Activated CD8-positive, alpha-beta memory T cell treated with anti-CD3 and anti-CD28 coated beads, Interleukin-2, amount 50 U/mL, for 1 hour (primary cell): ENCODE results near the gene CSF1.
"Not testable (repeated sequence)": the region's sequence is repeated elsewhere in the genome, so short reads cannot be mapped to it uniquely, and the experiment has no call there.

Experiments used
- DNase-seq: peaks from one replicate; pipeline ENCODE4 v3.0.0-alpha.2; 2020; ENCODE audit errors: extremely low read depth

CSF1 gene

DNA sequence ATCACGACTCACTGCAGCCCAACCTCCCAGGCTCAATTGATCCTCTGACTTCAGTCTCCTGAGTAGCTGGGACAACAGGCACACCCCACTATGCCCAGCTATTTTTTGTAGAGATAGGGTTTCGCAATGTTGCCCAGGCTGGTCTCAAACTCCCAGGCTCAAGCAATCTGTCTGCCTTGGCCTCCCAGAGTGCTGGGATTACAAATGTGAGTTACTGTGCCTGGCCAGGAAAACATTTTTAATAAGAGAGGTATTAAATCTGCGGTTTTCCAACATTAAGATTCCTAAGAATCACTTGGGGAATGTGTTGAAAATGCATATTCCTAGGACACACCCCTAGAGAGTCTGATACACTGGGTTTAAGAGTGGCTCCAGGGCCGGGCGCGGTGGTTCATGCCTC is 8.7 kb downstream of the CSF1 start:
- no peak for DNase-seq

DNA sequence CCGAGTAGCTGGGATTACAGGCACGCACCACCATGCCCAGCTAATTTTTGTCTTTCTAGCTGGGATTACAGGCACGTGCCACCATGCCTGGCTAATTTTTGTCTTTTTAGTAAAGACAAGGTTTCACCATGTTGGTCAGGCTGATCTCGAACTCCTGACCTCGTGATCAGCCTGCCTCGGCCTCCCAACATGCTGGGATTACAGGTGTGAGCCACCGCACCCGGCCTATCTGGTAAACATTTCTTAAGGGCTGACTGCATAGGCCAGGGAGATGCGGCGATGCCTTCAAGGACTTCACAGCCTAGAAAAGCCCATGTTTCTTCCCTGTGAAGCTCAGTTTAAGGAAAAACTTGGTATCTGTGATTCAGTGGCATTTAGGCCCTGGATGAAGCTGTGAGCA is 9.7 kb downstream of the CSF1 start:
- not testable (repeated sequence) for DNase-seq

DNA sequence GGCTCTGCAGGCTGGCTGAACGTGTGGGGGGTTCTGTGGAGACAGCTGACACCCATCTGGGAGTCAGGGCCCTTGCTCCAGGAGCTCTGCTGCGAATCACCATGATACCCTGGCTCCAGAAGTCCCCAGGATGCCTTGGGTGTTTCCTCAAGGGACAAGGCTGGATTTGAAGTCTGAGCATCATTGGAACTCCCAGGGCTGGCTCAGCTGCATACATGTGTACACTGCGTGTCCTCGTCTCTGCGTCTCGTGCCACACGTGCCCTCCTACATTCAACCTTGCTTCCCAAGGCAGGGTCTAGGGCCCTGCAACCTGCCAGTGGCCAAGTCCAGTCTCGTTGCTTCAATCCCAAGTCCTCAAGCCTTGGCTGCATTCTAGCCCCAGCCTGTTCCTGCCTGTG is 11.7 kb downstream of the CSF1 start:
- DNase-seq = no peak

DNA sequence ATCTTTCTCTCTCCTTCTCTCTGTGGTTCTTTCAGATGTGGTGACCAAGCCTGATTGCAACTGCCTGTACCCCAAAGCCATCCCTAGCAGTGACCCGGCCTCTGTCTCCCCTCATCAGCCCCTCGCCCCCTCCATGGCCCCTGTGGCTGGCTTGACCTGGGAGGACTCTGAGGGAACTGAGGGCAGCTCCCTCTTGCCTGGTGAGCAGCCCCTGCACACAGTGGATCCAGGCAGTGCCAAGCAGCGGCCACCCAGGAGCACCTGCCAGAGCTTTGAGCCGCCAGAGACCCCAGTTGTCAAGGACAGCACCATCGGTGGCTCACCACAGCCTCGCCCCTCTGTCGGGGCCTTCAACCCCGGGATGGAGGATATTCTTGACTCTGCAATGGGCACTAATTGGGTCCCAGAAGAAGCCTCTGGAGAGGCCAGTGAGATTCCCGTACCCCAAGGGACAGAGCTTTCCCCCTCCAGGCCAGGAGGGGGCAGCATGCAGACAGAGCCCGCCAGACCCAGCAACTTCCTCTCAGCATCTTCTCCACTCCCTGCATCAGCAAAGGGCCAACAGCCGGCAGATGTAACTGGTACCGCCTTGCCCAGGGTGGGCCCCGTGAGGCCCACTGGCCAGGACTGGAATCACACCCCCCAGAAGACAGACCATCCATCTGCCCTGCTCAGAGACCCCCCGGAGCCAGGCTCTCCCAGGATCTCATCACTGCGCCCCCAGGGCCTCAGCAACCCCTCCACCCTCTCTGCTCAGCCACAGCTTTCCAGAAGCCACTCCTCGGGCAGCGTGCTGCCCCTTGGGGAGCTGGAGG is 12.7 kb downstream of the CSF1 start:
- no peak for DNase-seq

DNA sequence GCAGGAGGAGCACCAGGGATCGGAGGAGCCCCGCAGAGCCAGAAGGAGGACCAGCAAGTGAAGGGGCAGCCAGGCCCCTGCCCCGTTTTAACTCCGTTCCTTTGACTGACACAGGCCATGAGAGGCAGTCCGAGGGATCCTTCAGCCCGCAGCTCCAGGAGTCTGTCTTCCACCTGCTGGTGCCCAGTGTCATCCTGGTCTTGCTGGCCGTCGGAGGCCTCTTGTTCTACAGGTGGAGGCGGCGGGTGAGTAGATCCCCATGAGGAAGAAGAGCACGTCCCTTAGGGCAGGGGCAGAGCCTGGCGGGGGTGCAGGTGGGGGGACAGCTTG is 13.3 kb downstream of the CSF1 start:
- no peak for DNase-seq

DNA sequence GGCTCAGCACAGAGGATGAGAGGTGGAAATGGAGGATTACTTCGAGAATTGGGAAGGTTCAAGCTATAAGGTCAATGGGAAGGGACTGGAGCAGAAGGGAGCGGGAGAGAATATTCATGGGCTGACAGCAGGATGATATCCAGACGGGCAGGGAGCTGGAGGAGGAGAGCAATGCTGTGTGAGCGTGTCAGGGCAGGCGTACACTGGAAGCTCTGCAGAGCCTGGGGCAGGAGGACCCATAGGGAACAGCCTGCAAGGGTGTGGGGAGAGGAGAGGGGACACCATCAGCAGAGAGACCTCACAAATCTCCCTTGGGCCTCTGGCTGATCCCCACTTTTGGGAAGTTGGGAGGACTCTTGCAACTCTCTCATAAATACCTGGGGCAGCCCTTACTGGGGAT is 13.7 kb downstream of the CSF1 start:
- no peak for DNase-seq

DNA sequence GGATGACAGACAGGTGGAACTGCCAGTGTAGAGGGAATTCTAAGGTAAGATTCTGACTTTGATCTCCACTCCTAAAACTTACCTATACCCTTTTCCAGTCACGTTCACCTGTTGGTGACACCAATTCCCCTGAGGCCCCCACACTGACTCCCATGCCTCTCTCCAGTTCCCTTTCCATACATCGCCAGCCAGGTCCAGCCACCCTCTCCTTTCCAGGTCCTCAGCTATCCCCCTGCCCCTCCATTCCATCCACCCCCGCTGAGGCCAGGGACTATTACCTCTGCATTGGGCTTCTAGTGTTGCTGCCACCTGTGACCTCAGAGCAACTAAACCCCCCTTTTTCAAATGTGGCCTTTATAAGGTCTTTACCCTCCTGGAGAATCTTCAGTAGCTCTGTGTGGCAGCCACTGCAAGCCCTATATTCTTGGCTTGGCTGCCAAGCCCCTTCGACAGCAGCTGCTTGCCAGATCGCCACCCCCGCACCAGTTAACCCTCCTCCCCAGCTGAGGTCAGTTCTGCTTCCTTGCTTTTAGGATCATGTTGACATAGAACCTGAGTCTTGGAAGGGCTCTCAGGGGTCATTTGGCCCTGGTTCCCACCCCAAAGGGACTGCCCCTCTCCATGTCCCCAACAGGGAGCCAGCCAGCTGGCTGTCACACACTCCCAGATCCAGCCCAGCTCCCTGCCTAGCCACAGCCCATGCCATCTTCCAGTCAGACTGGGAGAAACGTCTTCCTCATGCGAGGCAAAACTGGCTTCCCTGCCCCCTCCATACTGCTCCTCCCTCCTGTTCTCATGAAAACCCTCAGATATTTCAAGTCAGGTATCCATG is 14.7 kb downstream of the CSF1 start:
- no peak for DNase-seq

DNA sequence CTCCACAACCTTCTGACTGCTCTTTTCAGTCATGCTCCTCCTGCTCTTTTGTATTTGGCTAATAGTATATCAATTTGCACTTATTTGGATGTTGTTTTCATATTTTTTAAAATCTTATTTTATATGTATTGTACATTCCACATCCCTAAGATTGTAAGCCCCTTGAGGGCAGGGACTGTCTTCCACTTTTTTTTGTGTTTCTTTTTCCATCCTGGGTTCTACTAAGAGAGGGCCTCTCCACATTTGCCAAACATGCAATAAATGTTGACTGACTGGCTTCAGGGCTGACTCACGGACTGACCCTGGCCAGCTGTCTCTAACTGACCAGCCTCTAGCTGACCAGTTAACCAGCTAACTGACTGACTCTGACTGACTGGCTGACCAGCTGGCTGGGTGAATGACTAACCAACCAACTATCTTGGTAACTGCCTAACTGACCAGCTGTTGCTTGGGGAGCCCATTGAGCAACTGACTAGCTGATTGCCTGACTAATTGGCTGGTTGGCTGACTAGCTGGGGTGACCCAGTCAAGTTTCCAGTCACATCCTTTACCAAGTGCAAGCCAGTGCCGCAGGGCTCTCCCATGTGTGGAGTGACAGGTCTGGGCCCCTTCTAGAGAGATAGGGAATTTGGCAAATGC is 16.1 kb downstream of the CSF1 start:
- no peak for DNase-seq

DNA sequence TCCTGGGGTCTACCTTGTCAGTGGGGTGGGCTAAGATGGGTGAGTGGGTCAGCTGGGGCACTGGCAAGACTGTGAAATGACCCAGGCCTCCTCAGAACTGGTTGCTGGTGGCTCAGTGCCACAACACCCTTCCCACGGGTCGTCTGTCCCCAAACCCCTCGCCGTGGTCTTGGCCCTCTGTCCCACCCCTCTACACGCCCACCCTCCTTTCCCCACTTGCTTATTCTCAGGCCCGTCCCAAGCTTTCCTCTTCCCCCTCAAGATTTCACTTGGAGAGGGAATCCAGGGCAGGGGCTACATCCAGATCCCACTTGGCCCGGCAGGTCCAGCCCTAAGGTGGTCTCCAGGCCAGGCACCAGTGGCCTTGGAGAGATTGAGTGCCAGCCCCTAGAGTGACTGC is 16.7 kb downstream of the CSF1 start:
- DNase-seq = no peak

DNA sequence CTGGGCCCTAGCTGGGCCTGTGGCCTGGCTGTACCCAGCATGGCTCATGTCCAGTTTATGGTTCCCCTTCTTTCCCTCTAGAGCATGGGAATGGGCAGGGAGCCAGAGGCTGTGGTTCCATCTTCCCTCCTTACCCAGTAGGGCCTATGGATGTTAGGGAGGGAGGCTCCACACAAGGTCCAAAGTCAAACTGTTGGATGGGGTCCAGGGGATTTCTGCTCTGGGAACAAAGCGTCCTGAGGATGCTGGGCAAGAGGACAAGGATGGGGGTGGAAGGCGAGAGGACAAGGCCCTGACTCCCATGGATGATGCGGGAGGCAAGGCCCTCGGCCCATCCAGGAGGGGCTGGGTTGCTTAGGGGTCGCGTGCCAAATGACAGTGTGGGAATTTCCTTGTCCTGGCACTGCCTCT is 17.3 kb downstream of the CSF1 start:
- DNase-seq = no peak

DNA sequence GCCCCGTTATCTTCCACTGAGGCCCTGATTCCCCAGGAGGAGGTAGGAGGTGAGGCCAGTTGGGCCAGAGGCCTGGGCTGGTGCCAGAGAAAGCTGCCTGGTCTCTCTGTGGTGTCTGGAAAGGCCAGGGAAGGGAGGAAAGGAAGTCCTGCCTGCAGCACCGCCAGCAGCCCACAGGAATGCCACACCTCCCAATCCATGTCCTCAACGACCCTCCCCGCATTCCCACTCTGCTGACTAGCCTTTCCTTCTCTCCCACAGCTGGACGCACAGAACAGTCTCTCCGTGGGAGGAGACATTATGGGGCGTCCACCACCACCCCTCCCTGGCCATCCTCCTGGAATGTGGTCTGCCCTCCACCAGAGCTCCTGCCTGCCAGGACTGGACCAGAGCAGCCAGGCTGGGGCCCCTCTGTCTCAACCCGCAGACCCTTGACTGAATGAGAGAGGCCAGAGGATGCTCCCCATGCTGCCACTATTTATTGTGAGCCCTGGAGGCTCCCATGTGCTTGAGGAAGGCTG is 18.0 kb downstream of the CSF1 start:
- DNase-seq = no peak

DNA sequence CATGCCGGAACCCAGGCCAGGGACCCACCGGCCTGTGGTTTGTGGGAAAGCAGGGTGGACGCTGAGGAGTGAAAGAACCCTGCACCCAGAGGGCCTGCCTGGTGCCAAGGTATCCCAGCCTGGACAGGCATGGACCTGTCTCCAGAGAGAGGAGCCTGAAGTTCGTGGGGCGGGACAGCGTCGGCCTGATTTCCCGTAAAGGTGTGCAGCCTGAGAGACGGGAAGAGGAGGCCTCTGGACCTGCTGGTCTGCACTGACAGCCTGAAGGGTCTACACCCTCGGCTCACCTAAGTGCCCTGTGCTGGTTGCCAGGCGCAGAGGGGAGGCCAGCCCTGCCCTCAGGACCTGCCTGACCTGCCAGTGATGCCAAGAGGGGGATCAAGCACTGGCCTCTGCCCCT is 18.5 kb downstream of the CSF1 start:
- no peak for DNase-seq

DNA sequence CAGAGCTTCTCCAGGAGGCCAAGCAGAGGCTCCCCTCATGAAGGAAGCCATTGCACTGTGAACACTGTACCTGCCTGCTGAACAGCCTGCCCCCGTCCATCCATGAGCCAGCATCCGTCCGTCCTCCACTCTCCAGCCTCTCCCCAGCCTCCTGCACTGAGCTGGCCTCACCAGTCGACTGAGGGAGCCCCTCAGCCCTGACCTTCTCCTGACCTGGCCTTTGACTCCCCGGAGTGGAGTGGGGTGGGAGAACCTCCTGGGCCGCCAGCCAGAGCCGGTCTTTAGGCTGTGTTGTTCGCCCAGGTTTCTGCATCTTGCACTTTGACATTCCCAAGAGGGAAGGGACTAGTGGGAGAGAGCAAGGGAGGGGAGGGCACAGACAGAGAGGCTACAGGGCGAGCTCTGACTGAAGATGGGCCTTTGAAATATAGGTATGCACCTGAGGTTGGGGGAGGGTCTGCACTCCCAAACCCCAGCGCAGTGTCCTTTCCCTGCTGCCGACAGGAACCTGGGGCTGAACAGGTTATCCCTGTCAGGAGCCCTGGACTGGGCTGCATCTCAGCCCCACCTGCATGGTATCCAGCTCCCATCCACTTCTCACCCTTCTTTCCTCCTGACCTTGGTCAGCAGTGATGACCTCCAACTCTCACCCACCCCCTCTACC is 19.1 kb downstream of the CSF1 start:
- no peak for DNase-seq

DNA sequence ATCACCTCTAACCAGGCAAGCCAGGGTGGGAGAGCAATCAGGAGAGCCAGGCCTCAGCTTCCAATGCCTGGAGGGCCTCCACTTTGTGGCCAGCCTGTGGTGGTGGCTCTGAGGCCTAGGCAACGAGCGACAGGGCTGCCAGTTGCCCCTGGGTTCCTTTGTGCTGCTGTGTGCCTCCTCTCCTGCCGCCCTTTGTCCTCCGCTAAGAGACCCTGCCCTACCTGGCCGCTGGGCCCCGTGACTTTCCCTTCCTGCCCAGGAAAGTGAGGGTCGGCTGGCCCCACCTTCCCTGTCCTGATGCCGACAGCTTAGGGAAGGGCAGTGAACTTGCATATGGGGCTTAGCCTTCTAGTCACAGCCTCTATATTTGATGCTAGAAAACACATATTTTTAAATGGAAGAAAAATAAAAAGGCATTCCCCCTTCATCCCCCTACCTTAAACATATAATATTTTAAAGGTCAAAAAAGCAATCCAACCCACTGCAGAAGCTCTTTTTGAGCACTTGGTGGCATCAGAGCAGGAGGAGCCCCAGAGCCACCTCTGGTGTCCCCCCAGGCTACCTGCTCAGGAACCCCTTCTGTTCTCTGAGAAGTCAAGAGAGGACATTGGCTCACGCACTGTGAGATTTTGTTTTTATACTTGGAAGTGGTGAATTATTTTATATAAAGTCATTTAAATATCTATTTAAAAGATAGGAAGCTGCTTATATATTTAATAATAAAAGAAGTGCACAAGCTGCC is 19.8 kb downstream of the CSF1 start:
- no peak for DNase-seq

DNA sequence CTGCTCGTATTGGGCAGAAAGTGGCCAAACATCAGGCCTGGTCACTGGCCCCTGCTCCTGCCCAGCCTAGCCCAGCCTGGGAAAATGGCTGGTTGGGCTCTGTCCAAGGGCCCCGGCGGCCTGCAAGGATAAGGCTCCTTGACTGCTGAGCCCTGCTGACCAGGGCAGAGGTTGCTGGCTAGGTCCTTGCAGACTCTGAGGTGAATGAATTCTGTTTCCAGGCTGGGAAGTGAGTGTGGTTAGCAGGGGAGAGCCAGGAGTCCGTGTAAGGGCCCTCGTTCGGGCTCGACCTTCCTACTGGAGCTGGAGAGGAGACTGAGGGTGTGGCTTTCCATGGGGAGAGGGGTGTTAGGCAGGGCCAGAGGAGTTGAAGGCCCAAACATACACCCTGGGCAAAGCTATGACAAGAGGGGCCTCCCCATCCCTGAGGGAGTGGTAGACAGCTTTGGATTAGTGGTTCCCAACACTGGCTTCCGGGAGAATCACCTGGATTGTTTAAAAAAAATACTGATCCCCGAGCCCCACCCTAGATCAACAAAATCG is 20.6 kb downstream of the CSF1 start:
- DNase-seq = no peak

DNA sequence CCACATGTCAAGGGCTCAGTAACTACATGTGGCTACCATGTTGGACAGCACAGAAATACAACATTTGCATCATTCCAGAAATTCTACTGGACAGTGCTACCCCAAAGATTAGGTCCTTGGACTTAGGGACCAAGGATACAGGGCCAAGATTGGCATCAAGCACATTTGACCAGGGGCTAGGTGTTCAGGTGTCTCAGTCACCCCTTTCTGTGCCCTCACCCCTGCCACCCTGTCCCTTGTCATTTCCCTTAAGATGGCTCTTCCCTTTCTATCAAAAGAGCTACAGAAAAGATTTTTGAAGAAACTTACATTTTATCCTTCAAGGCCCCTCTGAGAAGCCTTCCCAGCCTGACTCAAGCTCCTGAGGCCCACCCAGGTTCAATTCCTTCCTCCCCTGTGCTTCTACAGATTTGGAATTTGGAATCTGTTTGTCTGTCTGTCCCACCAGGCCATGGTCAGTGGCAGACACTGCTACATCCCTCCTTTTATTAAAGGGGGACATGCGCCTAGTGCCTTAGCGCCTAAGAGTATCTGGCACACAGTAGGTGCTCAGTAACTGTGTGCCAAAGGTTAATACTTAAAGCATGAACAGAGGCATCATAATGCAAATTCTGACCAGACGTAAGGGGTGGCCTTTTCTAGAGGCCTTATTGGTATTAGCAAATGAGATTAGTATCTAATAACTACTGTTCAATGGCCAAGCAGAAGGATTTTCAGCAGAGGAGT is 21.4 kb downstream of the CSF1 start:
- no peak for DNase-seq

DNA sequence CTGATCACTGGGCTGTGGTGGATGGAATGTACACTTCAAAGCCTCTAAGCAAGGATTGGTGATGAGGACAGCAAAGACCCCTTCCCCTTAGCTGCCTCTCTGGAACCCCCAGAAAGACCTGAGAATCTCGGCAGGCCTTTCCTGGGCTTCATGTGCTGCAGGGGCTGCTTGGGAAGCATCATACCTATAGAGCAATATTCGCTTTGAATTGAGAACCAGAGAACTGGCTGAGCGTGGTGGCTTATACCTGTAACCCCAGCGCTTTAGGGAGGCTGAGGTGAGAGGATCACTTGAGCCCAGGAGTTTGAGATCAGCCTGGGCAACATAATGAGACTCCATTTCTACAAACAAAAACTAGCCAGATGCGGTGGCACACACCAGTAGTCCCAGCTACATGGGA is 22.0 kb downstream of the CSF1 start:
- DNase-seq = no peak

DNA sequence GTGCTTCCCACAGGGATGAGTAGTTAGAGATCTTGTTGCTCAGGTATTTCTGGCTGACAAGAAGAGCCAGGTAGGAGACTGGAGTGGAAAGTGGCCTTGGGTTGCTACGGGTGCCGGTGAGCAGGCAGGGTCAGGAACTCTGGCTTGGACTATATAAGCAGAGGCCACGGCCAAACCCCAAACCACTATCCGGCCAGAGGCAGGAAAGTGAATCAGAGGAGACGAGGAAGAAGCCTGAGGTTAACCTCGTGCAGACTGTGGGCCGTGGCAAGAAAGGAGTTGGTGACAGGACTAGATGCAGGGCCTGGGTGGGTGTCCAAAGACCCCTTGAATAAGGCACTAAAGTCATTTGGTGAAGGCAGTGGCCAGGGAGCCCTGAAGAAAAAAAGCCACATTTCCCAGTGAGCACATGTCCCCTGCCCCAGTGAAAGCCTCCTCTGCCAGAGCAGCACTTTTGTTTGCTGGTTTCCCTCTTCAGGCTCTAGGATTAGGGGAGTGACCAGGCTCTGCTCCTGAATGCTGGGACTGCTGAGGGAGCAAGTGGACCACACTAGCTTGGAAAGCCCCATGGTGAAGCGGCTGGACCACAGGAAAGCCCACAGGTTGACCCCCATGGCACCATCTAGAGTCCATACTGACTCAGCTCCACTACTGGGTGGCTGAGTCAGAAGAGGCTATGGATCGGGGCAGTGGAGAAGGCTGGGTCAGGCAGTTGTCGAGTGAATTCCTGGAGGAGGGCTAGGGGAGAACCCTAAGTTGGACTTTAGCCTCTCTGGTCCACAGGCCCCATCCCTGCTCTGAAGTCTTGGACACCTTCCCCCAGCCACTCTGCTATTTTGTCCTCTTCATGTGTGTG is 23.4 kb downstream of the CSF1 start:
- no peak for DNase-seq

DNA sequence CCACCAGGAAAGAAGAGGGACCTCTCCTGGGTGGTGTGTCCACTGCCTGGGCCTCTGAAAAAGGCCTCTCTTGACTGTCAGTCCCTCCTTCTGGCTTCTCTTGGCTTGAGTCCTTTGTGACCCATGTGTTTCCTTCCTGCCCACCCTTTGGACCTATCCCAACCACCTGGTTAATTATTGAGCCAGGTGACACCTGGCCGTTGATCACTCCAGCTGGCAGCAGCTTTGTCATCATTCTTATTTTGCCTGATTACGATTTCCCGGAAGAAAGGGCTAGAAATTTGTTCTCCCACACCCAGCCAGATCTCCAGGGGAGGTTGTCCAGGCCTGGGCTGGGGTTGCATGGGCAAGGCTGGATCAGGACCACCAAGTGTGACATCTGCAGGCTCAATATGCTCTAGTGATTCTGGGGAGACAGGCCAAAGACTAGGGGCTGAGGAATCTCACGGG is 24.8 kb downstream of the CSF1 start:
- DNase-seq = no peak
